MCF 10A (cell line): Measurements from ENCODE around the gene SNX27. TPM values are rescaled to one million over a fixed set of nuclear protein-coding genes. Genes with fewer than 3 reads are reported as not detected.

ENCODE experiments used
- BruUV-seq: library from RNA; stranded (reverse); fragments of 400-500 nt; replicated peaks from 2 replicates; lab custom pipeline; 2021; lab: Mats Ljungman, UMichigan
- CTCF ChIA-PET: fragments of 300-600 bp; sonication (Branson Sonifier 250); formaldehyde crosslinking; extraction: SDS; loops from one replicate; lab custom pipeline; 2021; ENCODE audit warnings: antibody characterized with exemption, inconsistent platforms; lab: Yijun Ruan, JAX
- POLR2A ChIA-PET: fragments of 300-600, 350-650 bp; sonication (Branson Sonifier 250); formaldehyde crosslinking; extraction: SDS; loops from one replicate; lab custom pipeline; 2020; ENCODE audit warnings: antibody characterized with exemption, inconsistent platforms; lab: Yijun Ruan, JAX
- DNase-seq: peaks from one replicate; pipeline ENCODE4 v3.0.0-alpha.2; 2018; ENCODE audit not compliant: unreplicated experiment
- H3K27ac Mint-ChIP-seq: one replicate; pipeline ENCODE4 v1.8.0; 2022; ENCODE audit warnings: mild to moderate bottlenecking, low read depth, mixed read lengths; ENCODE audit not compliant: unreplicated experiment
- H3K27me3 Mint-ChIP-seq: one replicate; pipeline ENCODE4 v1.8.0; 2022; ENCODE audit warnings: mixed read lengths; ENCODE audit not compliant: insufficient read depth, unreplicated experiment
- H3K36me3 Mint-ChIP-seq: one replicate; pipeline ENCODE4 v1.8.0; 2022; ENCODE audit warnings: mild to moderate bottlenecking, moderate library complexity, mixed read lengths; ENCODE audit not compliant: insufficient read depth, unreplicated experiment
- H3K4me1 Mint-ChIP-seq: one replicate; pipeline ENCODE4 v1.8.0; 2022; ENCODE audit warnings: mixed read lengths; ENCODE audit not compliant: insufficient read depth, unreplicated experiment
- H3K4me3 Mint-ChIP-seq: one replicate; pipeline ENCODE4 v1.8.0; 2022; ENCODE audit warnings: mild to moderate bottlenecking, moderate library complexity, mixed read lengths; ENCODE audit not compliant: unreplicated experiment
- H3K9me3 Mint-ChIP-seq: one replicate; pipeline ENCODE4 v1.8.0; 2022; ENCODE audit warnings: mixed read lengths; ENCODE audit not compliant: unreplicated experiment
- CTCF ChIP-seq: fragments of 200-600 bp; IDR thresholded peaks from one replicate; pipeline ENCODE4 v1.8.0; 2022; ENCODE audit warnings: antibody characterized with exemption, mild to moderate bottlenecking; ENCODE audit not compliant: unreplicated experiment
- intact Hi-C: fragments of 100-400 bp; cut with micrococcal nuclease; formaldehyde crosslinking; loops from 2 replicates; pipeline ENCODE4 v1.14.1; 2022
- total RNA-seq: library from RNA; stranded (reverse); gene quantifications from 2 replicates; pipeline ENCODE4 v1.2.3, GENCODE V29; 2022

Gene SNX27
- total RNA-seq, 1 experiment from 2014 or later = 36.9 TPM

GRCh38 chr1:151626740-151627334 is 15.0 kb downstream of the SNX27 start:
- CTCF ChIA-PET = no interaction called here
- no peaks in the 10 kb centered on the region for H3K27me3 Mint-ChIP-seq
- BruUV-seq = no TSS peak

GRCh38 chr1:151629278-151629677 is 17.4 kb downstream of the SNX27 start:
- POLR2A ChIA-PET = interaction anchor here (0.6 to 1.0 kb wide), 3 partner anchors 18 to 52 kb away, joined by 3 read pairs; no protein-coding TSS in a partner anchor
- CTCF ChIA-PET = interaction anchor here (0.6 to 1.5 kb wide), 3 partner anchors 13 to 106 kb away, joined by 3 to 11 read pairs (median 5); no protein-coding TSS in a partner anchor
- H3K4me3 Mint-ChIP-seq = no peak overlapping the region
- TF ChIP-seq CTCF = no peak
- no peaks in the 10 kb centered on the region for H3K9me3 Mint-ChIP-seq
- peaks cover 25% of the 10 kb centered on the region for H3K36me3 Mint-ChIP-seq
- H3K27ac Mint-ChIP-seq = no peak overlapping the region
- peaks cover 9% of the 10 kb centered on the region for H3K4me1 Mint-ChIP-seq
- BruUV-seq = no TSS peak
- DNase-seq = no peak
- intact Hi-C loops = no loop called here
- H3K27me3 Mint-ChIP-seq = no peaks in the 10 kb centered on the region

More at GRCh38 chr1:151626740-151627334, 15.0 kb downstream of the SNX27 start:
- no peak for DNase-seq
- Mint-ChIP-seq H3K9me3 (no peaks in the 10 kb centered on the region), H3K4me1 (peaks cover 9% of the 10 kb centered on the region), H3K36me3 (peaks cover 18% of the 10 kb centered on the region), H3K4me3 (no peak overlapping the region), H3K27ac (no peak overlapping the region)
- no peak for TF ChIP-seq CTCF
- intact Hi-C loops = no loop called here
- POLR2A ChIA-PET = interaction anchor here (1.2 kb wide), 1 partner anchor 16 kb away, joined by 3 read pairs; no protein-coding TSS in a partner anchor

- POLR2A ChIA-PET = interaction anchor here (0.9 to 3.9 kb wide), 6 partner anchors 12 to 791 kb away, joined by 3 to 11 read pairs (median 4); partner anchors contain the start of gene SNX27
- no TSS peak for BruUV-seq
- Mint-ChIP-seq H3K27ac (no peak overlapping the region), H3K4me1 (peaks cover 10% of the 10 kb centered on the region), H3K27me3 (no peaks in the 10 kb centered on the region), H3K9me3 (no peaks in the 10 kb centered on the region), H3K36me3 (peaks cover 11% of the 10 kb centered on the region), H3K4me3 (no peak overlapping the region)
- intact Hi-C loops = no loop called here
- CTCF ChIA-PET = interaction anchor here (0.7 to 2.1 kb wide), 4 partner anchors 41 to 1267 kb away, joined by 3 to 6 read pairs (median 4); no protein-coding TSS in a partner anchor
- no peak for DNase-seq
- TF ChIP-seq CTCF = no peak
Measured at GRCh38 chr1:151635479-151636072, 23.7 kb downstream of the SNX27 start.
